K562 (cell line): ENCODE results near the gene SLC29A2. TPM values are rescaled to one million over a fixed set of nuclear protein-coding genes. Genes with fewer than 3 reads are reported as not detected.

Experiments used
- ATF3 ChIP-seq, 2 experiments: fragments of 450-650 bp in 1 of 2; sonication (generic) in 1 of 2; formaldehyde crosslinking in 1 of 2; IDR thresholded peaks in 1 of 2; conservative IDR thresholded peaks in 1 of 2; 2 replicates each; pipeline versions ENCODE4 v1.6.1 to v1.8.1; 2016 to 2023; ENCODE audit warnings: mild to moderate bottlenecking in 2 of 2, moderate library complexity in 2 of 2, inconsistent platforms in 1 of 2, missing genetic modification reagents in 1 of 2
- ATF7 ChIP-seq: fragments of 450-650 bp; IDR thresholded peaks from 2 replicates; pipeline ENCODE4 v1.7.1; 2014; ENCODE audit warnings: mild to moderate bottlenecking, moderate library complexity
- BRD9 ChIP-seq: fragments of 450-650 bp; IDR thresholded peaks from 2 replicates; pipeline ENCODE4 v1.6.1; 2018; ENCODE audit warnings: low read depth; ENCODE audit not compliant: partially characterized antibody
- CBX3 ChIP-seq, 2 experiments: IDR thresholded peaks; 1 replicate in 1 of 2; 2 replicates in 1 of 2; pipeline ENCODE4 v1.6.1; 2012; ENCODE audit warnings: inconsistent platforms in 2 of 2, low read length in 2 of 2, borderline replicate concordance in 1 of 2, control low read depth in 1 of 2
- CHCHD3 ChIP-seq: fragments of 250-450 bp; sonication (Bioruptor Pico); IDR thresholded peaks from 2 replicates; pipeline ENCODE4 v2.1.2; 2022; ENCODE audit warnings: mild to moderate bottlenecking
- DIDO1 ChIP-seq: fragments of 450-650 bp; IDR thresholded peaks from 2 replicates; pipeline ENCODE4 v1.6.1; 2016; ENCODE audit warnings: low read depth, missing biosample characterization, missing genetic modification characterization
- FOS ChIP-seq: IDR thresholded peaks from 3 replicates; pipeline ENCODE4 v1.6.1; 2011; ENCODE audit not compliant: insufficient read length; ENCODE audit errors: extremely low read depth
- GTF2E2 ChIP-seq: fragments of 200-800 bp; sonication (Bioruptor generic); IDR thresholded peaks from 2 replicates; pipeline ENCODE4 v1.6.1; 2016; ENCODE audit warnings: missing genetic modification characterization, missing compliant biosample characterization
- HDAC8 ChIP-seq: fragments of 450-650 bp; IDR thresholded peaks from 2 replicates; pipeline ENCODE4 v1.6.1; 2016; ENCODE audit warnings: mild to moderate bottlenecking, missing genetic modification characterization, moderate library complexity, missing compliant biosample characterization
- KAT2B ChIP-seq: IDR thresholded peaks from one replicate; pipeline ENCODE4 v1.6.1; 2012; ENCODE audit warnings: low read depth, mild to moderate bottlenecking, control low read depth, inconsistent platforms, low read length, moderate library complexity
- NKRF ChIP-seq: fragments of 450-650 bp; IDR thresholded peaks from 2 replicates; pipeline ENCODE4 v1.6.1; 2016; ENCODE audit warnings: borderline replicate concordance
- POLR2AphosphoS2 ChIP-seq: IDR thresholded peaks from 2 replicates; pipeline ENCODE4 v1.6.1; 2012; ENCODE audit warnings: low read length, improper control_type of control experiment
- PYGO2 ChIP-seq: fragments of 450-650 bp; IDR thresholded peaks from 2 replicates; pipeline ENCODE4 v1.6.1; 2016; ENCODE audit warnings: mild to moderate bottlenecking, missing genetic modification characterization, moderate library complexity, missing compliant biosample characterization
- SAFB2 ChIP-seq: fragments of 200-400 bp; formaldehyde crosslinking; IDR thresholded peaks from 2 replicates; pipeline ENCODE4 v1.6.1; 2018; ENCODE audit warnings: borderline replicate concordance, low read length, low read depth, moderate library complexity; ENCODE audit not compliant: severe bottlenecking
- TAF7 ChIP-seq: fragments of 450-650 bp; IDR thresholded peaks from 2 replicates; pipeline ENCODE4 v1.6.1; 2016; ENCODE audit warnings: missing genetic modification characterization, missing compliant biosample characterization
- TRIM24 ChIP-seq, 2 experiments: fragments of 450-650 bp; IDR thresholded peaks; 2 replicates each; pipeline ENCODE4 v1.6.1; 2016
- TSC22D4 ChIP-seq: fragments of 450-650 bp; IDR thresholded peaks from 2 replicates; pipeline ENCODE4 v1.6.1; 2016; ENCODE audit warnings: missing genetic modification characterization, missing biosample characterization, control low read depth
- ZKSCAN3 ChIP-seq: fragments of 250-450 bp; sonication (Bioruptor Pico); IDR thresholded peaks from 2 replicates; pipeline ENCODE4 v1.4.0; 2020
- ZNF12 ChIP-seq: sonication (generic); formaldehyde crosslinking; IDR thresholded peaks from 2 replicates; pipeline ENCODE4 v1.4.0; 2020; ENCODE audit warnings: mild to moderate bottlenecking, missing genetic modification reagents
- ZNF311 ChIP-seq: fragments of 250-450 bp; sonication (Bioruptor Pico); IDR thresholded peaks from 2 replicates; pipeline ENCODE4 v1.4.0; 2020; ENCODE audit warnings: mild to moderate bottlenecking, moderate library complexity
- ZNF778 ChIP-seq: fragments of 450-650 bp; formaldehyde crosslinking; IDR thresholded peaks from 2 replicates; pipeline ENCODE4 v1.4.0; 2020; ENCODE audit warnings: mild to moderate bottlenecking, moderate library complexity
- polyA plus RNA-seq, 8 experiments: library from polyadenylated mRNA; depleted of rRNA in 4 of 8; stranded (reverse) in 5 of 8; unstranded in 3 of 8; fragments of >200 nt; fragmentation: Nextera tagmentation in 2 of 8; fragmentation: Illumina TruSeq in 1 of 8; extraction: Ambion mirVana in 2 of 8; extraction: Trizol in 1 of 8; gene quantifications; 2 replicates each; pipeline versions ENCODE4 v1.2.1 to v1.2.3, GENCODE V29; 2011 to 2014; ENCODE audit warnings: inconsistent platforms in 1 of 8, missing spikeins in 1 of 8
- total RNA-seq, 7 experiments: library from RNA; depleted of rRNA in 6 of 7; stranded (reverse); fragments of >200 nt in 6 of 7; fragmentation: Illumina TruSeq in 2 of 7; extraction: Trizol in 2 of 7; gene quantifications; 2 replicates each; pipeline versions ENCODE4 v1.2.1 to v1.2.3, GENCODE V29; 2011 to 2021; ENCODE audit warnings: low replicate concordance in 1 of 7
- TF ChIP-seq, protein P1 (sequence below): fragments of 250-450 bp; sonication (Bioruptor Pico); IDR thresholded peaks from 2 replicates; pipeline ENCODE4 v1.4.0; 2020; ENCODE audit warnings: mild to moderate bottlenecking
- TF ChIP-seq, protein P2 (sequence below): fragments of 450-650 bp; conservative IDR thresholded peaks from 2 replicates; pipeline ENCODE4 v1.6.1; 2016; ENCODE audit warnings: missing genetic modification characterization, low read depth, mild to moderate bottlenecking, control low read depth, missing compliant biosample characterization

SLC29A2 gene
- total and polyA plus RNA-seq, 9 of the 15 experiments (the other 6 are each of a cell fraction or from before 2014, with no cell fraction given), result 2.4 to 48.6 (median 14.2) TPM

DNA sequence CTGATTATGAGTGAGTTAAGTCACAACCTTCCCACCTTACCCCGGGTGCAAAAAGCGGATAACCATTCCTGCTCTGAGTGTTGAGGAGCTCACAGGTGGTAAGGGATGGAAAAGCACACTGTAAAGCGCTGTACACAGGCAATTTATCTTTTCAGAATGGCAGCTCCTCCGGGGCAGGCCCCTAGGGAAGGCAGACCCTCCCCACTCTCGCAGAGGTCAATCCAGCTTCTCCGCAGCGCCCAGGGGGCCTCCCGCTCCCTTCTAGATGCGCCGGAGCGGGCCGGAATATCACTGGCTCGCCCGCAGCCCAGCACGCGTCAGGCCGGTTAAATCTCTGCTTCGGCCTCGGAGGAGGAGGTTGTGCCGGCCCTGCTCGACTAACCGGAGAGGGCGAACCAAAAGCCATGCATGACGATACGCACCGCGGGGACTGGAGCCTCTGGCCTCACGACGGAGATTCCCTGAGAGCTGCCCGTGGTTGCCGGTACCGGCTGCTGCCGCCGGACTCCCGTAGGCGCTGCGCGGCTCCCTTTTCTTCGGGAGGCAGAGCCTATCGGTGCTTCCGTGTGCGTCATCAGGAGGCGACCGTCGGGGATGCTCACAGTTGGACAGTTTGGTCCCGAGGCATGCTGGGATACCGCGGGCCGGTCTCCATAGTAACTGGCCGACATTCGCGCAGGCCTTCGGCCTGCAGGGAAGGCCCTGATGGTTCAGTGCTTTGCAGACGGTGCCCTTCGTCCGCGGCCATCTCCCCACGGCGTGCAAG is 26.8 kb downstream of the SLC29A2 start, which contains the start of gene BRMS1 (continued):
- peak; percentile 97 for TF ChIP-seq NKRF
- no peak for TF ChIP-seq TRIM24 (IDR thresholded peaks at IDR 0.05)
- TF ChIP-seq GTF2E2 (tag), result no peak
- peak; percentile 59; the same call in 1 of the 2 replicates for TF ChIP-seq ZNF12 (CRISPR knock-in tag)
- no peak for TF ChIP-seq TSC22D4 (tag)
- TF ChIP-seq ATF3 (IDR thresholded peaks at IDR 0.05), result no peak; the same call in 1 of the 2 replicates
- TF ChIP-seq ATF3 (CRISPR knock-in tag; conservative IDR thresholded peaks at IDR 0.05), result no peak
- no peak for TF ChIP-seq POLR2AphosphoS2
- TF ChIP-seq PYGO2, result no peak
- TF ChIP-seq TAF7, result no peak
- TF ChIP-seq CHCHD3 (CRISPR knock-in tag), result no peak
- no peak; a peak in 1 of 3 replicates for TF ChIP-seq CBX3 (IDR thresholded peaks at IDR 0.05; ENCODE audit: borderline replicate concordance in 1 of 2, low read length in 2 of 2)
- TF ChIP-seq ZKSCAN3, result no peak
- TF ChIP-seq ZNF778 (CRISPR knock-in tag), result no peak
- peak; percentile 87 for TF ChIP-seq DIDO1 (tag)
- TF ChIP-seq ATF7, result peak; percentile 83
- TF ChIP-seq, protein P1, sequence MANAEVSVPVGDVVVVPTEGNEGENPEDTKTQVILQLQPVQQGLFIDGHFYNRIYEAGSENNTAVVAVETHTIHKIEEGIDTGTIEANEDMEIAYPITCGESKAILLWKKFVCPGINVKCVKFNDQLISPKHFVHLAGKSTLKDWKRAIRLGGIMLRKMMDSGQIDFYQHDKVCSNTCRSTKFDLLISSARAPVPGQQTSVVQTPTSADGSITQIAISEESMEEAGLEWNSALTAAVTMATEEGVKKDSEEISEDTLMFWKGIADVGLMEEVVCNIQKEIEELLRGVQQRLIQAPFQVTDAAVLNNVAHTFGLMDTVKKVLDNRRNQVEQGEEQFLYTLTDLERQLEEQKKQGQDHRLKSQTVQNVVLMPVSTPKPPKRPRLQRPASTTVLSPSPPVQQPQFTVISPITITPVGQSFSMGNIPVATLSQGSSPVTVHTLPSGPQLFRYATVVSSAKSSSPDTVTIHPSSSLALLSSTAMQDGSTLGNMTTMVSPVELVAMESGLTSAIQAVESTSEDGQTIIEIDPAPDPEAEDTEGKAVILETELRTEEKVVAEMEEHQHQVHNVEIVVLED (CRISPR knock-in tag), result no peak
- no peak for TF ChIP-seq FOS
- no peak for TF ChIP-seq BRD9
- TF ChIP-seq ZNF311 (CRISPR knock-in tag), result no peak
- TF ChIP-seq HDAC8 (tag), result no peak
- TF ChIP-seq, protein P2, sequence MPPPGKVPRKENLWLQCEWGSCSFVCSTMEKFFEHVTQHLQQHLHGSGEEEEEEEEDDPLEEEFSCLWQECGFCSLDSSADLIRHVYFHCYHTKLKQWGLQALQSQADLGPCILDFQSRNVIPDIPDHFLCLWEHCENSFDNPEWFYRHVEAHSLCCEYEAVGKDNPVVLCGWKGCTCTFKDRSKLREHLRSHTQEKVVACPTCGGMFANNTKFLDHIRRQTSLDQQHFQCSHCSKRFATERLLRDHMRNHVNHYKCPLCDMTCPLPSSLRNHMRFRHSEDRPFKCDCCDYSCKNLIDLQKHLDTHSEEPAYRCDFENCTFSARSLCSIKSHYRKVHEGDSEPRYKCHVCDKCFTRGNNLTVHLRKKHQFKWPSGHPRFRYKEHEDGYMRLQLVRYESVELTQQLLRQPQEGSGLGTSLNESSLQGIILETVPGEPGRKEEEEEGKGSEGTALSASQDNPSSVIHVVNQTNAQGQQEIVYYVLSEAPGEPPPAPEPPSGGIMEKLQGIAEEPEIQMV (tag), result no peak
- no peak for TF ChIP-seq SAFB2
- TF ChIP-seq KAT2B, result no peak
